GM23338 (cell line): ENCODE data around the gene MGAT2.

Source experiments
- CREB1 ChIP-seq: fragments of 250-450 bp; sonication (Bioruptor Pico); IDR thresholded peaks from 2 replicates; pipeline ENCODE4 v1.5.0; 2020; ENCODE audit warnings: low read depth, mild to moderate bottlenecking, moderate library complexity
- EZH2 ChIP-seq: fragments of 200-600 bp; sonication (generic); IDR thresholded peaks from one replicate; pipeline ENCODE4 v1.8.0; 2017; ENCODE audit warnings: antibody characterized with exemption, mild to moderate bottlenecking, low read depth; ENCODE audit not compliant: unreplicated experiment
- EZH2phosphoT487 ChIP-seq: fragments of 200-600 bp; sonication (generic); IDR thresholded peaks from one replicate; pipeline ENCODE4 v1.8.1; 2018; ENCODE audit warnings: antibody characterized with exemption; ENCODE audit not compliant: unreplicated experiment
- JUNB ChIP-seq: IDR thresholded peaks from one replicate; pipeline ENCODE4 v1.6.1; 2016; ENCODE audit warnings: antibody characterized with exemption; ENCODE audit not compliant: unreplicated experiment
- NANOG ChIP-seq: IDR thresholded peaks from 2 replicates; pipeline ENCODE4 v1.6.1; 2016; ENCODE audit warnings: antibody characterized with exemption, borderline replicate concordance
- POLR2AphosphoS5 ChIP-seq: IDR thresholded peaks from 2 replicates; pipeline ENCODE4 v1.6.1; 2016; ENCODE audit warnings: antibody characterized with exemption, low read depth
- REST ChIP-seq: IDR thresholded peaks from one replicate; pipeline ENCODE4 v1.6.1; 2018; ENCODE audit warnings: antibody characterized with exemption; ENCODE audit not compliant: unreplicated experiment
- STAT1 ChIP-seq: IDR thresholded peaks from one replicate; pipeline ENCODE4 v1.6.1; 2016; ENCODE audit warnings: antibody characterized with exemption; ENCODE audit not compliant: unreplicated experiment
- ZNF114 ChIP-seq: fragments of 250-450 bp; sonication (Bioruptor Pico); IDR thresholded peaks from 2 replicates; pipeline ENCODE4 v1.5.0; 2020; ENCODE audit warnings: mild to moderate bottlenecking, moderate library complexity
- ZNF462 ChIP-seq: fragments of 250-450 bp; sonication (Bioruptor Pico); IDR thresholded peaks from 2 replicates; pipeline ENCODE4 v1.5.0; 2020; ENCODE audit warnings: mild to moderate bottlenecking, moderate library complexity
- TF ChIP-seq, protein P1 (sequence below), 2 experiments: fragments of 200-600 bp in 1 of 2; sonication (generic) in 1 of 2; conservative IDR thresholded peaks; 2 replicates each; pipeline versions ENCODE4 v1.5.1 to v1.6.1; 2016 to 2017; ENCODE audit warnings: antibody characterized with exemption in 2 of 2, low read depth in 2 of 2, mild to moderate bottlenecking in 2 of 2, moderate library complexity in 1 of 2
- TF ChIP-seq, protein P2 (sequence below): IDR thresholded peaks from 2 replicates; pipeline ENCODE4 v1.6.1; 2016; ENCODE audit warnings: antibody characterized with exemption

GRCh38 chr14:49641697-49642129 lies 21.1 kb downstream of the MGAT2 start:
- TF ChIP-seq NANOG (no peak), POLR2AphosphoS5 (no peak), EZH2phosphoT487 (no peak), REST (no peak), EZH2 (no peak), CREB1 (CRISPR knock-in tag) (no peak), ZNF114 (no peak), JUNB (no peak), STAT1 (no peak), ZNF462 (CRISPR knock-in tag) (no peak)
- TF ChIP-seq, protein P1, sequence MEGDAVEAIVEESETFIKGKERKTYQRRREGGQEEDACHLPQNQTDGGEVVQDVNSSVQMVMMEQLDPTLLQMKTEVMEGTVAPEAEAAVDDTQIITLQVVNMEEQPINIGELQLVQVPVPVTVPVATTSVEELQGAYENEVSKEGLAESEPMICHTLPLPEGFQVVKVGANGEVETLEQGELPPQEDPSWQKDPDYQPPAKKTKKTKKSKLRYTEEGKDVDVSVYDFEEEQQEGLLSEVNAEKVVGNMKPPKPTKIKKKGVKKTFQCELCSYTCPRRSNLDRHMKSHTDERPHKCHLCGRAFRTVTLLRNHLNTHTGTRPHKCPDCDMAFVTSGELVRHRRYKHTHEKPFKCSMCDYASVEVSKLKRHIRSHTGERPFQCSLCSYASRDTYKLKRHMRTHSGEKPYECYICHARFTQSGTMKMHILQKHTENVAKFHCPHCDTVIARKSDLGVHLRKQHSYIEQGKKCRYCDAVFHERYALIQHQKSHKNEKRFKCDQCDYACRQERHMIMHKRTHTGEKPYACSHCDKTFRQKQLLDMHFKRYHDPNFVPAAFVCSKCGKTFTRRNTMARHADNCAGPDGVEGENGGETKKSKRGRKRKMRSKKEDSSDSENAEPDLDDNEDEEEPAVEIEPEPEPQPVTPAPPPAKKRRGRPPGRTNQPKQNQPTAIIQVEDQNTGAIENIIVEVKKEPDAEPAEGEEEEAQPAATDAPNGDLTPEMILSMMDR (conservative IDR thresholded peaks at IDR 0.05; ENCODE audit: low read depth in 2 of 2), result no peak
- TF ChIP-seq, protein P2, sequence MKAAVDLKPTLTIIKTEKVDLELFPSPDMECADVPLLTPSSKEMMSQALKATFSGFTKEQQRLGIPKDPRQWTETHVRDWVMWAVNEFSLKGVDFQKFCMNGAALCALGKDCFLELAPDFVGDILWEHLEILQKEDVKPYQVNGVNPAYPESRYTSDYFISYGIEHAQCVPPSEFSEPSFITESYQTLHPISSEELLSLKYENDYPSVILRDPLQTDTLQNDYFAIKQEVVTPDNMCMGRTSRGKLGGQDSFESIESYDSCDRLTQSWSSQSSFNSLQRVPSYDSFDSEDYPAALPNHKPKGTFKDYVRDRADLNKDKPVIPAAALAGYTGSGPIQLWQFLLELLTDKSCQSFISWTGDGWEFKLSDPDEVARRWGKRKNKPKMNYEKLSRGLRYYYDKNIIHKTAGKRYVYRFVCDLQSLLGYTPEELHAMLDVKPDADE, result no peak
